Vagina (tissue), 2 donors: ENCODE data around the gene SLC25A17. TPM values are rescaled to one million over a fixed set of nuclear protein-coding genes. Genes with fewer than 3 reads are reported as not detected.

Source experiments
- DNase-seq, 2 donors: peaks; one replicate each; pipeline ENCODE4 v3.0.0-alpha.2; 2017; ENCODE audit errors: extremely low spot score in 2 of 2
- H3K27ac ChIP-seq: fragments of 200-600 bp; sonication (generic); one replicate; pipeline ENCODE4 v1.5.1; 2019
- H3K27me3 ChIP-seq: fragments of 200-600 bp; sonication (generic); one replicate; pipeline ENCODE4 v1.5.1; 2019
- H3K36me3 ChIP-seq, 2 donors: fragments of 200-600 bp; sonication (generic); one replicate each; pipeline ENCODE4 v1.5.1; 2017 to 2019
- H3K4me1 ChIP-seq: fragments of 200-600 bp; sonication (generic); one replicate; pipeline ENCODE4 v1.5.1; 2019
- H3K4me3 ChIP-seq, 2 donors: fragments of 200-600 bp; sonication (generic); 1 replicate in 1 of 2; 2 replicates in 1 of 2; pipeline ENCODE4 v1.5.1; 2016 to 2019
- H3K9me3 ChIP-seq: fragments of 200-600 bp; sonication (generic); one replicate; pipeline ENCODE4 v1.5.1; 2019
- CTCF ChIP-seq, 3 experiments: fragments of 450-650 bp in 2 of 3; fragments of 200-600 bp in 1 of 3; sonication (generic) in 1 of 3; IDR thresholded peaks; one replicate each; pipeline ENCODE4 v1.5.1; 2017 to 2019; ENCODE audit warnings: antibody characterized with exemption in 3 of 3, mild to moderate bottlenecking in 2 of 3, moderate library complexity in 2 of 3
- POLR2A ChIP-seq, 2 donors: fragments of 450-650 bp; IDR thresholded peaks; one replicate each; pipeline ENCODE4 v1.6.1; 2017; ENCODE audit warnings: antibody characterized with exemption in 2 of 2, mild to moderate bottlenecking in 2 of 2, moderate library complexity in 2 of 2
- POLR2AphosphoS5 ChIP-seq, 2 donors: sonication (generic); formaldehyde crosslinking; IDR thresholded peaks; one replicate each; pipeline ENCODE4 v1.9.0; 2017; ENCODE audit warnings: antibody characterized with exemption in 2 of 2, mild to moderate bottlenecking in 2 of 2, low read depth in 1 of 2; ENCODE audit not compliant: insufficient read depth in 1 of 2
- intact Hi-C: fragments of 100-400 bp; cut with DNase I; formaldehyde crosslinking; loops from one replicate; pipeline ENCODE4 v1.15.1; 2023
- total RNA-seq: library from RNA; depleted of rRNA; stranded (reverse); fragments of >200 nt; gene quantifications from one replicate; pipeline ENCODE4 v1.2.3, GENCODE V29; 2016

The SLC25A17 gene
- total RNA-seq, 1 donor from 2014 or later = 18.4 TPM

GRCh38 chr22:40741116-40741515, 78.0 kb downstream of the SLC25A17 start:
- no peak for DNase-seq
- Histone ChIP-seq H3K36me3 (no peaks in the 10 kb centered on the region), H3K9me3 (no peaks in the 10 kb centered on the region), H3K4me3 (no peak overlapping the region), H3K27ac (no peak overlapping the region), H3K27me3 (no peaks in the 10 kb centered on the region), H3K4me1 (no peaks in the 10 kb centered on the region)
- intact Hi-C loops = no loop called here
- TF ChIP-seq POLR2A (IDR thresholded peaks at IDR 0.05) = no peak
- TF ChIP-seq CTCF (IDR thresholded peaks at IDR 0.05) = no peak
- no peak for TF ChIP-seq POLR2AphosphoS5 (IDR thresholded peaks at IDR 0.05; ENCODE audit: insufficient read depth in 1 of 2, low read depth in 1 of 2)

GRCh38 chr22:40739721-40740120, 79.4 kb downstream of the SLC25A17 start:
- H3K27ac ChIP-seq = no peak overlapping the region
- H3K4me3 ChIP-seq = no peak overlapping the region
- H3K27me3 ChIP-seq = no peaks in the 10 kb centered on the region
- no peak for DNase-seq
- no peaks in the 10 kb centered on the region for H3K9me3 ChIP-seq
- H3K36me3 ChIP-seq = no peaks in the 10 kb centered on the region
- intact Hi-C loops = no loop called here
- H3K4me1 ChIP-seq = no peaks in the 10 kb centered on the region
- TF ChIP-seq POLR2AphosphoS5 (IDR thresholded peaks at IDR 0.05; ENCODE audit: insufficient read depth in 1 of 2, low read depth in 1 of 2) (no peak), CTCF (IDR thresholded peaks at IDR 0.05) (no peak), POLR2A (IDR thresholded peaks at IDR 0.05) (no peak)

- Histone ChIP-seq H3K4me3 (no peak overlapping the region), H3K9me3 (no peaks in the 10 kb centered on the region), H3K27me3 (no peaks in the 10 kb centered on the region), H3K4me1 (no peaks in the 10 kb centered on the region), H3K27ac (no peak overlapping the region), H3K36me3 (no peaks in the 10 kb centered on the region)
- no peak for TF ChIP-seq CTCF (IDR thresholded peaks at IDR 0.05)
- no peak for TF ChIP-seq POLR2A (IDR thresholded peaks at IDR 0.05)
- TF ChIP-seq POLR2AphosphoS5 (IDR thresholded peaks at IDR 0.05; ENCODE audit: insufficient read depth in 1 of 2, low read depth in 1 of 2) = no peak
- DNase-seq = no peak
- intact Hi-C loops = no loop called here
Measured at GRCh38 chr22:40733919-40734318, 85.2 kb downstream of the SLC25A17 start.

- TF ChIP-seq POLR2AphosphoS5 (IDR thresholded peaks at IDR 0.05; ENCODE audit: insufficient read depth in 1 of 2, low read depth in 1 of 2) (no peak), POLR2A (IDR thresholded peaks at IDR 0.05) (no peak), CTCF (IDR thresholded peaks at IDR 0.05) (no peak)
- Histone ChIP-seq H3K4me1 (peaks cover 4% of the 10 kb centered on the region), H3K4me3 (no peak overlapping the region), H3K9me3 (no peaks in the 10 kb centered on the region), H3K36me3 (no peaks in the 10 kb centered on the region), H3K27me3 (no peaks in the 10 kb centered on the region), H3K27ac (peak overlapping the region; percentile 45)
- intact Hi-C loops = no loop called here
- DNase-seq = no peak
Measured at GRCh38 chr22:40732999-40733292, 86.2 kb downstream of the SLC25A17 start.

DNA sequence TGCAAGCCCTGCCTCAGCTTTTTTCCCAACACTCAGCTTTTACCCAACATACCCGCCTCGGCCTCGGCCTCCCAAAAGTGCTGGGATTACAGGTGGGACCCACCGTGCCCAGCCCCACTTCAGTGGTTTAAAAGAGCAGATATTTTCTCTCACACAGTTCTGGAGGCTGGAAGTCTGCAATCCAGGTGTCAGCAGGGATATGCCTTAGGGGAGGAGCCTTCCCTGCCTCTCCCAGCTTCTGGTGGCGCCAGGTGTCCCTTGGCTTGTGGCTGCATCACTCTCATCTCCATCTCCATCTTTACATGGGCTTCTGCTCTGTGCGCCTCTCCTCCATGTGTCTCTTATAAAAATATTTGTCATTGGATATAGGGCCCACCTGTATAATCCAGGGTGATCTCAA, 89.9 kb downstream of the SLC25A17 start:
- Histone ChIP-seq H3K4me3 (no peak overlapping the region), H3K27me3 (no peaks in the 10 kb centered on the region), H3K27ac (no peak overlapping the region), H3K36me3 (no peaks in the 10 kb centered on the region), H3K9me3 (no peaks in the 10 kb centered on the region), H3K4me1 (peaks cover 4% of the 10 kb centered on the region)
- intact Hi-C loops = no loop called here
- DNase-seq = no peak
- TF ChIP-seq POLR2A (IDR thresholded peaks at IDR 0.05) (no peak), POLR2AphosphoS5 (IDR thresholded peaks at IDR 0.05; ENCODE audit: insufficient read depth in 1 of 2, low read depth in 1 of 2) (no peak), CTCF (IDR thresholded peaks at IDR 0.05) (no peak)
